B cell (primary cell): ENCODE measurements around the gene AKAP6.

Experiments used
- CTCF ChIP-seq: fragments of 200-600 bp; IDR thresholded peaks from one replicate; pipeline ENCODE4 v1.8.0; 2022; ENCODE audit warnings: antibody characterized with exemption, mild to moderate bottlenecking
- EZH2 ChIP-seq: IDR thresholded peaks from 2 replicates; pipeline ENCODE4 v1.6.1; 2012; ENCODE audit warnings: borderline replicate concordance, low read depth, mild to moderate bottlenecking, moderate library complexity, low read length; ENCODE audit not compliant: insufficient read depth, poor library complexity, severe bottlenecking

GRCh38 chr14:32352631-32353030, 23.5 kb downstream of the AKAP6 start:
- TF ChIP-seq EZH2 (no peak), CTCF (no peak)
